Progenitor cell of endocrine pancreas (in vitro differentiated cells): ENCODE measurements around the gene UNC13C. TPM values are rescaled to one million over a fixed set of nuclear protein-coding genes. Genes with fewer than 3 reads are reported as not detected.

ENCODE experiments used
- DNase-seq: peaks from one replicate; pipeline ENCODE4 v3.0.0; 2021; ENCODE audit warnings: low spot score; ENCODE audit not compliant: unreplicated experiment
- H3K27ac Mint-ChIP-seq: 2 replicates; pipeline ENCODE4 v1.8.0; 2021; ENCODE audit warnings: mild to moderate bottlenecking, moderate library complexity, mixed read lengths
- H3K27me3 Mint-ChIP-seq: 2 replicates; pipeline ENCODE4 v1.8.0; 2021; ENCODE audit warnings: mixed read lengths
- H3K36me3 Mint-ChIP-seq: 2 replicates; pipeline ENCODE4 v1.8.0; 2022; ENCODE audit warnings: mixed read lengths; ENCODE audit not compliant: insufficient read depth
- H3K4me1 Mint-ChIP-seq: 2 replicates; pipeline ENCODE4 v1.8.0; 2021; ENCODE audit warnings: low read depth, mixed read lengths
- H3K4me3 Mint-ChIP-seq: 2 replicates; pipeline ENCODE4 v1.8.0; 2021; ENCODE audit warnings: low read depth, mild to moderate bottlenecking, moderate library complexity, mixed read lengths
- H3K9me3 Mint-ChIP-seq: 2 replicates; pipeline ENCODE4 v1.8.0; 2021; ENCODE audit warnings: low read depth, mixed read lengths
- total RNA-seq: library from RNA; stranded (reverse); gene quantifications from 2 replicates; pipeline ENCODE4 v1.2.1, GENCODE V29; 2021
- TF ChIP-seq, protein P1 (sequence below): fragments of 200-600 bp; sonication (generic); IDR thresholded peaks from one replicate; pipeline ENCODE4 v1.5.0; 2021; ENCODE audit warnings: antibody characterized with exemption, mild to moderate bottlenecking; ENCODE audit not compliant: unreplicated experiment

UNC13C gene
- total RNA-seq, 1 donor from 2014 or later, result 7.3 TPM

- DNase-seq, result no peak
- H3K4me1 Mint-ChIP-seq, result peaks cover 6% of the 10 kb centered on the region
- no peaks in the 10 kb centered on the region for H3K27me3 Mint-ChIP-seq
- H3K9me3 Mint-ChIP-seq, result no peaks in the 10 kb centered on the region
- no peak overlapping the region for H3K27ac Mint-ChIP-seq
- TF ChIP-seq, protein P1, sequence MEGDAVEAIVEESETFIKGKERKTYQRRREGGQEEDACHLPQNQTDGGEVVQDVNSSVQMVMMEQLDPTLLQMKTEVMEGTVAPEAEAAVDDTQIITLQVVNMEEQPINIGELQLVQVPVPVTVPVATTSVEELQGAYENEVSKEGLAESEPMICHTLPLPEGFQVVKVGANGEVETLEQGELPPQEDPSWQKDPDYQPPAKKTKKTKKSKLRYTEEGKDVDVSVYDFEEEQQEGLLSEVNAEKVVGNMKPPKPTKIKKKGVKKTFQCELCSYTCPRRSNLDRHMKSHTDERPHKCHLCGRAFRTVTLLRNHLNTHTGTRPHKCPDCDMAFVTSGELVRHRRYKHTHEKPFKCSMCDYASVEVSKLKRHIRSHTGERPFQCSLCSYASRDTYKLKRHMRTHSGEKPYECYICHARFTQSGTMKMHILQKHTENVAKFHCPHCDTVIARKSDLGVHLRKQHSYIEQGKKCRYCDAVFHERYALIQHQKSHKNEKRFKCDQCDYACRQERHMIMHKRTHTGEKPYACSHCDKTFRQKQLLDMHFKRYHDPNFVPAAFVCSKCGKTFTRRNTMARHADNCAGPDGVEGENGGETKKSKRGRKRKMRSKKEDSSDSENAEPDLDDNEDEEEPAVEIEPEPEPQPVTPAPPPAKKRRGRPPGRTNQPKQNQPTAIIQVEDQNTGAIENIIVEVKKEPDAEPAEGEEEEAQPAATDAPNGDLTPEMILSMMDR, result no peak
- no peaks in the 10 kb centered on the region for H3K36me3 Mint-ChIP-seq
- H3K4me3 Mint-ChIP-seq, result no peak overlapping the region
These were observed 230.5 kb downstream of the UNC13C start for GRCh38 chr15:54208786-54209185.

DNA sequence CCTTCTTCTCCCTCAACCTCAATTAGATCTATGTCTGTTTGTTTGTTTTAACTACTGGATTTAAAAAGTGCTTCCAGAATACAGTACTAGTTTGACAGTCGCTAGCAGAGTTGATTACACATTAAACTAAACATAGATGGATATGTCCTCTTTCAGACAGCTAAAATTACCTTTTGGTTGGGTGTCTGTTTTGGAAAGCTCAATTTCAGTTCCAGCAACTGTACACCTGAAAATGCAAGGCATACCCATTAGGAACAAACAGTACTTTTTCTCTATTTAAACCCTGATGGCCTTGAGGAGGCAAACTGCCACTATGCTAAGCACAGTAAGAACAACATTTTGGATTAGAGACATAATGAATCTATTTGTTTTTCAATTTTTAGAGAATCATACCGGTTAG, 234.4 kb downstream of the UNC13C start:
- TF ChIP-seq, protein P1, result no peak
- no peak for DNase-seq
- Mint-ChIP-seq H3K9me3 (no peaks in the 10 kb centered on the region), H3K27ac (no peak overlapping the region), H3K36me3 (no peaks in the 10 kb centered on the region), H3K27me3 (no peaks in the 10 kb centered on the region), H3K4me1 (peaks cover 6% of the 10 kb centered on the region), H3K4me3 (no peak overlapping the region)

- TF ChIP-seq, protein P1, result no peak
- Mint-ChIP-seq H3K27ac (no peak overlapping the region), H3K27me3 (no peaks in the 10 kb centered on the region), H3K4me1 (no peaks in the 10 kb centered on the region), H3K36me3 (peaks cover 2% of the 10 kb centered on the region), H3K9me3 (peaks cover 25% of the 10 kb centered on the region), H3K4me3 (no peak overlapping the region)
- DNase-seq, result no peak
These were observed 248.2 kb downstream of the UNC13C start for GRCh38 chr15:54226455-54226854.

GRCh38 chr15:54227569-54227968, 249.3 kb downstream of the UNC13C start:
- Mint-ChIP-seq H3K9me3 (peaks cover 25% of the 10 kb centered on the region), H3K27me3 (no peaks in the 10 kb centered on the region), H3K4me1 (no peaks in the 10 kb centered on the region), H3K4me3 (no peak overlapping the region), H3K36me3 (peaks cover 2% of the 10 kb centered on the region), H3K27ac (no peak overlapping the region)
- TF ChIP-seq, protein P1, result no peak
- DNase-seq, result no peak

GRCh38 chr15:54250326-54250725, 272.1 kb downstream of the UNC13C start:
- H3K9me3 Mint-ChIP-seq, result no peaks in the 10 kb centered on the region
- no peak overlapping the region for H3K27ac Mint-ChIP-seq
- no peak for DNase-seq
- TF ChIP-seq, protein P1, result no peak
- H3K4me1 Mint-ChIP-seq, result peaks cover 9% of the 10 kb centered on the region
- no peaks in the 10 kb centered on the region for H3K27me3 Mint-ChIP-seq
- no peak overlapping the region for H3K4me3 Mint-ChIP-seq
- H3K36me3 Mint-ChIP-seq, result no peaks in the 10 kb centered on the region
